A673 (cell line): ENCODE measurements around the gene CTNNA2. TPM values are rescaled to one million over a fixed set of nuclear protein-coding genes. Genes with fewer than 3 reads are reported as not detected.

ENCODE experiments used
- BruUV-seq: library from RNA; stranded (reverse); fragments of 400-500 nt; replicated peaks from 2 replicates; lab custom pipeline; 2021; lab: Mats Ljungman, UMichigan
- CTCF ChIA-PET: fragments of 300-600 bp; sonication (Branson Sonifier 250); formaldehyde crosslinking; loops from one replicate; lab custom pipeline; 2022; ENCODE audit warnings: antibody characterized with exemption; lab: Charles Lee
- POLR2A ChIA-PET: fragments of 300-600 bp; sonication (Branson Sonifier 250); formaldehyde crosslinking; loops from one replicate; lab custom pipeline; 2022; ENCODE audit warnings: antibody characterized with exemption; ENCODE audit not compliant: low non-redundant PET; lab: Charles Lee
- DNase-seq: peaks from one replicate; pipeline ENCODE4 v3.0.0-alpha.2; 2015; ENCODE audit warnings: low spot score
- H3K27ac ChIP-seq: fragments of 200-600 bp; sonication (generic); 2 replicates; pipeline ENCODE4 v1.5.1; 2016; ENCODE audit warnings: mixed run types, low read depth, mild to moderate bottlenecking, mixed read lengths, antibody characterized with exemption, low read length; ENCODE audit not compliant: poor library complexity, severe bottlenecking
- H3K27me3 ChIP-seq: fragments of 200-600 bp; sonication (generic); replicated peaks from 2 replicates; pipeline ENCODE4 v1.6.1; 2017; ENCODE audit warnings: mixed run types, low read depth, mild to moderate bottlenecking, mixed read lengths, antibody characterized with exemption, low read length; ENCODE audit not compliant: insufficient read depth, poor library complexity
- H3K36me3 ChIP-seq: fragments of 200-600 bp; sonication (generic); 2 replicates; pipeline ENCODE4 v1.6.1; 2016; ENCODE audit warnings: mixed run types, mild to moderate bottlenecking, mixed read lengths, antibody characterized with exemption, low read length; ENCODE audit not compliant: insufficient read depth, poor library complexity, severe bottlenecking
- H3K4me1 ChIP-seq: fragments of 200-600 bp; sonication (generic); 2 replicates; pipeline ENCODE4 v1.6.1; 2017; ENCODE audit warnings: mixed run types, mild to moderate bottlenecking, mixed read lengths, antibody characterized with exemption, low read length; ENCODE audit not compliant: insufficient read depth, poor library complexity, severe bottlenecking
- H3K4me3 ChIP-seq: fragments of 200-600 bp; sonication (generic); 2 replicates; pipeline ENCODE4 v1.5.1; 2016; ENCODE audit warnings: low read depth, mixed run types, mild to moderate bottlenecking, mixed read lengths, low read length; ENCODE audit not compliant: poor library complexity, severe bottlenecking
- H3K9me3 ChIP-seq: fragments of 200-600 bp; sonication (generic); 2 replicates; pipeline ENCODE4 v1.6.1; 2016; ENCODE audit warnings: mixed run types, low read depth, mild to moderate bottlenecking, mixed read lengths, antibody characterized with exemption, low read length; ENCODE audit not compliant: poor library complexity, severe bottlenecking
- EZH2 ChIP-seq: fragments of 200-600 bp; sonication (generic); IDR thresholded peaks from 2 replicates; pipeline ENCODE4 v1.6.1; 2017; ENCODE audit warnings: borderline replicate concordance, low read depth, mild to moderate bottlenecking, mixed read lengths, antibody characterized with exemption, low read length; ENCODE audit not compliant: poor library complexity, severe bottlenecking
- intact Hi-C: fragments of 100-400 bp; cut with micrococcal nuclease; formaldehyde crosslinking; loops from one replicate; pipeline ENCODE4 v1.10.0; 2022; ENCODE audit not compliant: unreplicated experiment
- total RNA-seq: library from RNA; stranded (reverse); gene quantifications from 2 replicates; pipeline ENCODE4 v1.2.3, GENCODE V29; 2021
- TF ChIP-seq, protein P1 (sequence below): fragments of 300-800, 200-600 bp; sonication (generic); conservative IDR thresholded peaks from 2 replicates; pipeline ENCODE4 v1.5.1; 2017; ENCODE audit warnings: low read depth, mild to moderate bottlenecking, antibody characterized with exemption, low read length, moderate library complexity, mixed read lengths

CTNNA2 gene
- total RNA-seq, 1 experiment from 2014 or later = not detected

- DNase-seq = no peak
- H3K9me3 ChIP-seq = no peaks in the 10 kb centered on the region
- intact Hi-C loops = no loop called here
- H3K27me3 ChIP-seq = no peaks in the 10 kb centered on the region
- POLR2A ChIA-PET = no interaction called here
- no peak for TF ChIP-seq EZH2
- TF ChIP-seq, protein P1, sequence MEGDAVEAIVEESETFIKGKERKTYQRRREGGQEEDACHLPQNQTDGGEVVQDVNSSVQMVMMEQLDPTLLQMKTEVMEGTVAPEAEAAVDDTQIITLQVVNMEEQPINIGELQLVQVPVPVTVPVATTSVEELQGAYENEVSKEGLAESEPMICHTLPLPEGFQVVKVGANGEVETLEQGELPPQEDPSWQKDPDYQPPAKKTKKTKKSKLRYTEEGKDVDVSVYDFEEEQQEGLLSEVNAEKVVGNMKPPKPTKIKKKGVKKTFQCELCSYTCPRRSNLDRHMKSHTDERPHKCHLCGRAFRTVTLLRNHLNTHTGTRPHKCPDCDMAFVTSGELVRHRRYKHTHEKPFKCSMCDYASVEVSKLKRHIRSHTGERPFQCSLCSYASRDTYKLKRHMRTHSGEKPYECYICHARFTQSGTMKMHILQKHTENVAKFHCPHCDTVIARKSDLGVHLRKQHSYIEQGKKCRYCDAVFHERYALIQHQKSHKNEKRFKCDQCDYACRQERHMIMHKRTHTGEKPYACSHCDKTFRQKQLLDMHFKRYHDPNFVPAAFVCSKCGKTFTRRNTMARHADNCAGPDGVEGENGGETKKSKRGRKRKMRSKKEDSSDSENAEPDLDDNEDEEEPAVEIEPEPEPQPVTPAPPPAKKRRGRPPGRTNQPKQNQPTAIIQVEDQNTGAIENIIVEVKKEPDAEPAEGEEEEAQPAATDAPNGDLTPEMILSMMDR = no peak
- BruUV-seq = no TSS peak
- H3K4me3 ChIP-seq = no peak overlapping the region
- H3K36me3 ChIP-seq = no peaks in the 10 kb centered on the region
- no peaks in the 10 kb centered on the region for H3K4me1 ChIP-seq
- H3K27ac ChIP-seq = no peak overlapping the region
- CTCF ChIA-PET = no interaction called here
Measured at GRCh38 chr2:79596403-79596802, 83.6 kb downstream of the CTNNA2 start.

- Histone ChIP-seq H3K9me3 (no peaks in the 10 kb centered on the region), H3K36me3 (no peaks in the 10 kb centered on the region), H3K4me3 (no peak overlapping the region), H3K27ac (no peak overlapping the region), H3K27me3 (no peaks in the 10 kb centered on the region), H3K4me1 (no peaks in the 10 kb centered on the region)
- CTCF ChIA-PET = no interaction called here
- intact Hi-C loops = no loop called here
- POLR2A ChIA-PET = no interaction called here
- TF ChIP-seq EZH2 = no peak
- TF ChIP-seq, protein P1 = no peak
- BruUV-seq = no TSS peak
- DNase-seq = no peak
Measured at GRCh38 chr2:79604748-79605147, 91.9 kb downstream of the CTNNA2 start.

- intact Hi-C loops = no loop called here
- Histone ChIP-seq H3K36me3 (no peaks in the 10 kb centered on the region), H3K4me3 (no peak overlapping the region), H3K27me3 (no peaks in the 10 kb centered on the region), H3K27ac (no peak overlapping the region), H3K9me3 (no peaks in the 10 kb centered on the region), H3K4me1 (no peaks in the 10 kb centered on the region)
- CTCF ChIA-PET = no interaction called here
- TF ChIP-seq EZH2 = no peak
- TF ChIP-seq, protein P1 = no peak
- POLR2A ChIA-PET = no interaction called here
- no TSS peak for BruUV-seq
- DNase-seq = no peak
Measured at GRCh38 chr2:79611448-79612016, 98.7 kb downstream of the CTNNA2 start.
